Right lobe of liver (tissue), 6 donors: ENCODE results near the gene RNF8. TPM values are rescaled to one million over a fixed set of nuclear protein-coding genes. Genes with fewer than 3 reads are reported as not detected.
A peak's percentile ranks its signal among the peaks of the same experiment; 100 is the strongest.
"Not testable (repeated sequence)": the region's sequence is repeated elsewhere in the genome, so short reads cannot be mapped to it uniquely, and the experiment has no call there.

Experiments used
- ATAC-seq, 4 donors: fragments of 200-7000 bp; cut with Tn5 transposase; one replicate each; pipeline ENCODE4 v1.9.1; 2020; ENCODE audit warnings: mild to moderate bottlenecking in 4 of 4, moderate library complexity in 4 of 4
- DNase-seq, 3 donors: peaks; one replicate each; pipeline ENCODE4 v3.0.0-alpha.2; 2020
- H3K27ac ChIP-seq, 3 donors: fragments of 200-600 bp; one replicate each; pipeline ENCODE4 v1.8.0; 2022
- H3K27me3 ChIP-seq, 2 donors: fragments of 200-600 bp; one replicate each; pipeline ENCODE4 v1.8.0; 2022
- H3K36me3 ChIP-seq, 4 donors: fragments of 200-600 bp; sonication (generic) in 1 of 4; one replicate each; pipeline versions ENCODE4 v1.5.1 to v1.8.0; 2017 to 2022; ENCODE audit warnings: control low read depth in 1 of 4
- H3K4me1 ChIP-seq, 4 donors: fragments of 200-600 bp; sonication (generic) in 1 of 4; one replicate each; pipeline versions ENCODE4 v1.5.1 to v1.8.0; 2017 to 2022; ENCODE audit warnings: control low read depth in 1 of 4
- H3K4me3 ChIP-seq, 3 donors: fragments of 200-600 bp; one replicate each; pipeline ENCODE4 v1.8.0; 2022
- H3K9me3 ChIP-seq, 4 donors: fragments of 200-600 bp; sonication (generic) in 1 of 4; one replicate each; pipeline versions ENCODE4 v1.5.1 to v1.8.0; 2017 to 2022; ENCODE audit warnings: control low read depth in 1 of 4
- CTCF ChIP-seq, 4 donors: fragments of 200-600 bp in 3 of 4; fragments of 450-650 bp in 1 of 4; IDR thresholded peaks; one replicate each; pipeline versions ENCODE4 v1.5.1 to v1.8.0; 2016 to 2022; ENCODE audit warnings: antibody characterized with exemption in 4 of 4, mild to moderate bottlenecking in 2 of 4
- POLR2A ChIP-seq: fragments of 450-650 bp; IDR thresholded peaks from one replicate; pipeline ENCODE4 v1.6.1; 2017; ENCODE audit warnings: antibody characterized with exemption, mild to moderate bottlenecking
- WGBS: methylation state at CpG from one replicate; pipeline ENCODE4 v1.1.6; 2018; ENCODE audit warnings: low coverage, low lambda C conversion rate; ENCODE audit not compliant: insufficient coverage; ENCODE audit errors: missing lambda C conversion rate; 5-methylcytosine and 5-hydroxymethylcytosine counted together
- intact Hi-C, 2 donors: fragments of 100-400 bp; cut with DNase I; formaldehyde crosslinking; loops; one replicate each; pipeline versions ENCODE4 v1.11.2 to v1.14.1; 2022
- small RNA-seq, 2 experiments: library from RNA; depleted of rRNA; stranded (forward); fragments of <200 nt; gene quantifications; one replicate each; pipeline ENCODE3, GENCODE V24; 2016
- total RNA-seq, 6 experiments: library from RNA; depleted of rRNA in 2 of 6; stranded (reverse); fragments of >200 nt in 2 of 6; fragmentation: NEBNext Ultra II Directional in 3 of 6; extraction: Animal tissue kit (Norgen Biotek cat#: 25700) in 3 of 6; gene quantifications; one replicate each; pipeline versions ENCODE4 v1.1.0 to v1.2.4, GENCODE V29; 2016 to 2023
- donor health status: DM: no; HTN: yes; CAD: no.
- donor health status: DM: no; HTN: no; CAD: no.
- donor health status: DM: no; HTN: no; CAD: no.
- donor health status: DM: no; HTN: yes; CAD: no.
- donor health status: DM: no; HTN: yes; CAD: no.

Gene RNF8
- total RNA-seq, 6 experiments from 2014 or later = 4.3 to 7.1 (median 6.1) TPM

DNA sequence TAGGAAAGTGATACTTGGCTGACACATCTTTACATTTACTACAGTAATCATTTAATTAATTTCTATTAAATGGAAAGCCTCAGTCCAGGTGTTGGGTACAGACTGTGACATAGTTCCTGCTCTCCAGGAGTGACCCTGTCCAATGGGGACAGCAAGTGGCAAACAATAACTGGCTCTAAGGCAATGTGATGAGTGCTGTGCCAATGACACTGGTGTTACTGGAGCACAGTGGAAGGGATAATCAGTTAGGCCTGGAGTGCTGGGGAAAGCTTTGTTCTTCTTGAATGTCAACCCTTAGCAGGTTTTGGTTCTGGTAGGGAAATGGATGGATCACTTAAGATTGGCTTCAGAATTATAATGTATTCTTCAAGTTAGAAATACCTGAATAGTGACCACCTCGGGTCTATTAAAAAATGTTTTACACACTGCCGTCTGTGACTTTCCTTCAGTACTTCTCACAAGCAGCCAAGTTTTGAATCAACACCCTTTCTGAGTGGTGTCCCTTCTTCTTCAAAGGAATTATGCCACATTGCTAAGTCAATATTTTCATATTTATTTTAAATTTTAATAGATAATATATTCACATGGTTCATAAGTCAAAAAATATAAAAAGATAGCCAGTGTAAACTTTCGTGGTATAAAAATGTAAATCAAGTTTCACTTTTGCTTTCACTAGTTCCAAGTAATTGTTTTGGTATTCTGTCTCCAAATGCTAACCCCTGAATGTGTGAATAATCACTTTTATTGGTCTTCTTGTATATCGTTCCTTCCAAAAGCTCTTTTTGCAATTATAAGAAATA lies 88.8 kb downstream of the RNF8 start:
- Histone ChIP-seq H3K36me3 (peaks cover 0 to 48% (median 11%) of the 10 kb centered on the region in 4 donors), H3K27ac (peak overlapping the region; percentile 20 to 68 (median 41)), H3K4me3 (peak overlapping the region in 2 of 3 donors; percentile 20 to 27), H3K9me3 (no peaks in the 10 kb centered on the region), H3K4me1 (no peaks in the 10 kb centered on the region), H3K27me3 (no peaks in the 10 kb centered on the region)
- 8% methylated on average over 4 of the region's 4 CpGs for WGBS
- ATAC-seq (peak; percentile 75 to 94 (median 83)), DNase-seq (no peak)
- intact Hi-C loops = no loop called here
- TF ChIP-seq CTCF (IDR thresholded peaks at IDR 0.05) (no peak), POLR2A (no peak)

- WGBS = 74% methylated on average over 5 of the region's 5 CpGs
- peaks cover 0 to 44% (median 10%) of the 10 kb centered on the region in 4 donors for H3K36me3 ChIP-seq
- peak overlapping the region in 2 of 3 donors; percentile 20 to 27 for H3K4me3 ChIP-seq
- H3K27me3 ChIP-seq, intact Hi-C loops, H3K9me3 ChIP-seq, H3K4me1 ChIP-seq, DNase-seq, ATAC-seq: not testable (repeated sequence)
- peak overlapping the region in 2 of 3 donors; percentile 20 to 68 for H3K27ac ChIP-seq
Measured at GRCh38 chr6:37443216-37443542, 89.4 kb downstream of the RNF8 start.

Small RNA genes lying within 50 kb of the gene (small RNA-seq; reads per million reads assigned to genes)
- 0 reads per million in 2 experiments for gene RN7SL273P

Other genes starting within 250 kb of the RNF8 start
- gene PIM1, start 183.8 kb upstream of the RNF8 start, total RNA-seq = 10 to 100 TPM in 5 of 6 experiments, 1 to 10 TPM in 1; 5.1 to 45.2 (median 13.0) TPM
- gene TBC1D22B, start 96.2 kb upstream of the RNF8 start, total RNA-seq = 1 to 10 TPM; 1.3 to 4.0 (median 2.8) TPM
- gene TMEM217, start 95.8 kb upstream of the RNF8 start, total RNA-seq = 1 to 10 TPM in 2 of 6 experiments, under 1 TPM in 3, not detected in 1; 0.15 to 5.2 (median 0.92) TPM
- 10 to 100 TPM; 15.6 to 22.3 (median 16.5) TPM for gene CMTR1, start 79.2 kb downstream of the RNF8 start, total RNA-seq
- 100 to 1,000 TPM in 1 of 6 experiments, 10 to 100 TPM in 5; 16.5 to 103 (median 26.9) TPM for gene CCDC167, start 145.9 kb downstream of the RNF8 start, total RNA-seq